Endothelial cell of umbilical vein (primary cell): ENCODE measurements around the gene PTGES3L. TPM values are rescaled to one million over a fixed set of nuclear protein-coding genes. Genes with fewer than 3 reads are reported as not detected.
"Not testable (repeated sequence)": the region's sequence is repeated elsewhere in the genome, so short reads cannot be mapped to it uniquely, and the experiment has no call there.

Source experiments
- BruUV-seq: library from RNA; stranded (reverse); fragments of 400-500 nt; replicated peaks from 2 replicates; lab custom pipeline; 2021; lab: Mats Ljungman, UMichigan
- CTCF ChIA-PET: fragments of 300-600, 350-600 bp; sonication (Branson Sonifier 250); formaldehyde crosslinking; loops from one replicate; lab custom pipeline; 2021; ENCODE audit warnings: antibody characterized with exemption, inconsistent platforms; lab: Charles Lee
- POLR2A ChIA-PET: fragments of 300-600, 350-600 bp; sonication (Branson Sonifier 250); formaldehyde crosslinking; loops from one replicate; lab custom pipeline; 2021; ENCODE audit warnings: antibody characterized with exemption, inconsistent platforms; lab: Charles Lee
- DNase-seq: peaks from one replicate; pipeline ENCODE4 v3.0.0-alpha.2; 2011; ENCODE audit warnings: low read depth, low spot score
- FAIRE-seq: peaks from 2 replicates; lab custom pipeline; 2011; peaks lifted over from hg19 to GRCh38; lab: Jason Lieb, UNC
- H2AFZ ChIP-seq: 2 replicates; pipeline ENCODE4 v1.6.0; 2012; ENCODE audit warnings: low read depth, low read length, control low read depth, inconsistent platforms
- H3K27ac ChIP-seq: 2 replicates; pipeline ENCODE4 v1.5.1; 2011; ENCODE audit warnings: low read depth, mild to moderate bottlenecking, control low read depth, low read length, moderate library complexity; ENCODE audit not compliant: insufficient read depth
- H3K27me3 ChIP-seq, 2 experiments: 2 replicates each; pipeline versions ENCODE4 v1.6.0 to v1.6.1; 2011; ENCODE audit warnings: low read length in 2 of 2, mixed read lengths in 1 of 2; ENCODE audit not compliant: control insufficient read depth in 2 of 2, insufficient read depth in 2 of 2
- H3K36me3 ChIP-seq, 2 experiments: 2 replicates in 1 of 2; 3 replicates in 1 of 2; pipeline ENCODE4 v1.5.1; 2011; ENCODE audit warnings: low read length in 2 of 2, mild to moderate bottlenecking in 1 of 2, moderate library complexity in 1 of 2; ENCODE audit not compliant: control insufficient read depth in 2 of 2, insufficient read depth in 2 of 2; ENCODE audit errors: extremely low read depth in 1 of 2
- H3K4me1 ChIP-seq: 3 replicates; pipeline ENCODE4 v1.5.1; 2011; ENCODE audit warnings: mild to moderate bottlenecking, low read length; ENCODE audit not compliant: control insufficient read depth, insufficient read depth; ENCODE audit errors: extremely low read depth
- H3K4me2 ChIP-seq: 2 replicates; pipeline ENCODE4 v1.6.1; 2011; ENCODE audit warnings: low read length, control low read depth, mixed read lengths; ENCODE audit not compliant: insufficient read depth
- H3K4me3 ChIP-seq, 3 experiments: fragments of 200-600 bp in 1 of 3; sonication (generic), shearing (Covaris generic) in 1 of 3; replicated peaks in 1 of 3; 2 replicates each; pipeline ENCODE4 v1.5.1; 2011 to 2016; ENCODE audit warnings: control low read depth in 3 of 3, low read length in 3 of 3, mild to moderate bottlenecking in 2 of 3, inconsistent platforms in 1 of 3, low read depth in 1 of 3, moderate library complexity in 1 of 3; ENCODE audit not compliant: insufficient read depth in 1 of 3
- H3K79me2 ChIP-seq: 2 replicates; pipeline ENCODE4 v1.6.0; 2012; ENCODE audit warnings: low read length, inconsistent platforms; ENCODE audit not compliant: control insufficient read depth, insufficient read depth
- H3K9ac ChIP-seq: replicated peaks from 2 replicates; pipeline ENCODE3; 2011; ENCODE audit warnings: low read length, control low read depth; ENCODE audit not compliant: insufficient read depth; ENCODE audit errors: extremely low read depth
- H3K9me1 ChIP-seq: replicated peaks from 3 replicates; pipeline ENCODE4 v1.6.0; 2011; ENCODE audit warnings: mild to moderate bottlenecking, low read length; ENCODE audit not compliant: control insufficient read depth, insufficient read depth; ENCODE audit errors: extremely low read depth
- H3K9me3 ChIP-seq: replicated peaks from 2 replicates; pipeline ENCODE4 v1.5.1; 2012; ENCODE audit warnings: low read length, inconsistent platforms; ENCODE audit not compliant: control insufficient read depth, insufficient read depth
- H4K20me1 ChIP-seq: replicated peaks from 2 replicates; pipeline ENCODE3; 2011; ENCODE audit warnings: mild to moderate bottlenecking, low read length; ENCODE audit not compliant: control insufficient read depth, insufficient read depth; ENCODE audit errors: extremely low read depth
- CTCF ChIP-seq, 2 donors: IDR thresholded peaks; 1 replicate in 1 of 2; 2 replicates in 1 of 2; pipeline ENCODE4 v1.5.1; 2011; ENCODE audit warnings: low read length in 2 of 2, mild to moderate bottlenecking in 2 of 2, moderate library complexity in 2 of 2, control low read depth in 1 of 2, inconsistent platforms in 1 of 2, low read depth in 1 of 2; ENCODE audit not compliant: insufficient read depth in 1 of 2; ENCODE audit errors: extremely low read depth in 1 of 2
- EZH2 ChIP-seq: IDR thresholded peaks from 2 replicates; pipeline ENCODE4 v1.6.1; 2012; ENCODE audit warnings: borderline replicate concordance, low read depth, mild to moderate bottlenecking, moderate library complexity, low read length, inconsistent platforms; ENCODE audit not compliant: severe bottlenecking
- FOS ChIP-seq: IDR thresholded peaks from 2 replicates; pipeline ENCODE4 v1.6.1; 2011; ENCODE audit warnings: mild to moderate bottlenecking, low read length, moderate library complexity, borderline replicate concordance; ENCODE audit not compliant: insufficient read depth
- GATA2 ChIP-seq: IDR thresholded peaks from 2 replicates; pipeline ENCODE4 v1.7.0; 2011; ENCODE audit warnings: low read depth, mild to moderate bottlenecking, moderate library complexity, mixed read lengths, low read length; ENCODE audit not compliant: insufficient read length, insufficient read depth
- JUN ChIP-seq: IDR thresholded peaks from 2 replicates; pipeline ENCODE4 v1.6.1; 2011; ENCODE audit warnings: borderline replicate concordance, low read depth; ENCODE audit not compliant: insufficient read length, insufficient read depth
- MAX ChIP-seq: IDR thresholded peaks from 2 replicates; pipeline ENCODE4 v1.6.1; 2011; ENCODE audit not compliant: insufficient read depth, insufficient read length
- MYC ChIP-seq: IDR thresholded peaks from one replicate; pipeline ENCODE4 v1.6.1; 2011; ENCODE audit warnings: mild to moderate bottlenecking, low read depth, low read length
- POLR2A ChIP-seq: IDR thresholded peaks from 2 replicates; pipeline ENCODE4 v1.6.1; 2012; ENCODE audit warnings: low read depth, mild to moderate bottlenecking, control low read depth, low read length
- POLR2AphosphoS5 ChIP-seq: IDR thresholded peaks from 2 replicates; pipeline ENCODE4 v1.6.1; 2012; ENCODE audit warnings: low read depth, mild to moderate bottlenecking, control low read depth, low read length, moderate library complexity; ENCODE audit not compliant: insufficient read depth
- dilution Hi-C: fragments of 300-500 bp; cut with MboI; formaldehyde crosslinking; loops from one replicate; pipeline ENCODE4 v1.15.0; 2019; ENCODE audit warnings: low sequenced_read_pairs; ENCODE audit not compliant: extremely low pct_ligation_motif_present
- intact Hi-C: fragments of 100-400 bp; cut with micrococcal nuclease; formaldehyde crosslinking; loops from one replicate; pipeline ENCODE4 v1.10.0; 2022
- polyA plus RNA-seq, 4 experiments: library from polyadenylated mRNA; depleted of rRNA in 3 of 4; stranded (reverse) in 3 of 4; unstranded in 1 of 4; fragments of >200 nt; gene quantifications; 2 replicates each; pipeline versions ENCODE4 v1.2.1 to v1.2.3, GENCODE V29; 2011 to 2012; ENCODE audit warnings: missing spikeins in 1 of 4
- total RNA-seq: library from RNA; stranded (reverse); gene quantifications from 2 replicates; pipeline ENCODE4 v1.2.3, GENCODE V29; 2021

Gene PTGES3L
- total and polyA plus RNA-seq, 2 donors (not counting 3 experiments of a cell fraction or from before 2014, with no cell fraction given), result 0.23 TPM; not detected in 1

GRCh38 chr17:42920106-42920900 lies 59.6 kb downstream of the PTGES3L start:
- Histone ChIP-seq H2AFZ (no peak overlapping the region), H3K9ac (no peak overlapping the region), H3K9me3 (no peaks in the 10 kb centered on the region), H3K4me2 (no peak overlapping the region), H3K4me1 (peaks cover 10% of the 10 kb centered on the region), H3K36me3 (no peaks in the 10 kb centered on the region), H3K27me3 (peaks cover 3 to 5% of the 10 kb centered on the region in 2 experiments), H3K27ac (no peak overlapping the region), H3K4me3 (no peak overlapping the region), H4K20me1 (no peaks in the 10 kb centered on the region), H3K9me1 (no peaks in the 10 kb centered on the region), H3K79me2 (no peaks in the 10 kb centered on the region)
- POLR2A ChIA-PET, result no interaction called here
- CTCF ChIA-PET, result interaction anchor here (1.1 to 1.8 kb wide), 6 partner anchors 9 to 78 kb away, joined by 3 to 10 read pairs (median 4); partner anchors contain the start of gene RPL27
- FAIRE-seq, result no peak
- no TSS peak for BruUV-seq
- TF ChIP-seq POLR2AphosphoS5, result no peak
- TF ChIP-seq JUN, result no peak
- TF ChIP-seq MYC, result no peak
- no peak for TF ChIP-seq GATA2
- TF ChIP-seq MAX, result no peak
- TF ChIP-seq FOS, result no peak
- TF ChIP-seq POLR2A, result no peak
- no peak for TF ChIP-seq CTCF (IDR thresholded peaks at IDR 0.05; ENCODE audit: extremely low read depth in 1 of 2, insufficient read depth in 1 of 2, low read depth in 1 of 2, low read length in 2 of 2)
- TF ChIP-seq EZH2, result no peak
- dilution Hi-C loops, result no loop called here
- no peak for DNase-seq
- intact Hi-C loops, result no loop called here

GRCh38 chr17:42919522-42920077 lies 60.3 kb downstream of the PTGES3L start:
- H4K20me1 ChIP-seq, H2AFZ ChIP-seq, DNase-seq, H3K9me1 ChIP-seq, H3K9me3 ChIP-seq, BruUV-seq, FAIRE-seq, H3K79me2 ChIP-seq, H3K4me3 ChIP-seq, POLR2A ChIA-PET, H3K36me3 ChIP-seq, intact Hi-C loops, H3K4me2 ChIP-seq, H3K27ac ChIP-seq, dilution Hi-C loops, H3K27me3 ChIP-seq, H3K4me1 ChIP-seq, H3K9ac ChIP-seq: not testable (repeated sequence)
- CTCF ChIA-PET, result interaction anchor here (0.8 to 1.9 kb wide), 7 partner anchors 8 to 105 kb away, joined by 3 to 11 read pairs (median 4); partner anchors contain the start of gene RPL27
